H1 (cell line): ENCODE data around the gene ARHGAP15. TPM values are rescaled to one million over a fixed set of nuclear protein-coding genes. Genes with fewer than 3 reads are reported as not detected.

Experiments used
- CTCF ChIA-PET: fragments of 300-600 bp; sonication (Branson Sonifier 250); formaldehyde crosslinking; loops from one replicate; lab custom pipeline; 2021; ENCODE audit not compliant: partially characterized antibody; lab: Charles Lee
- POLR2A ChIA-PET: fragments of 300-600 bp; sonication (Branson Sonifier 250); formaldehyde crosslinking; loops from one replicate; lab custom pipeline; 2021; ENCODE audit warnings: inconsistent platforms; ENCODE audit not compliant: partially characterized antibody; lab: Charles Lee
- DNase-seq, 2 experiments: peaks; one replicate each; pipeline versions ENCODE4 v3.0.0 to v3.0.0-alpha.2; 2010 to 2022; ENCODE audit warnings: low spot score in 2 of 2, low read depth in 1 of 2, mixed read lengths in 1 of 2
- FAIRE-seq: peaks from 2 replicates; lab custom pipeline; 2011; peaks lifted over from hg19 to GRCh38; lab: Jason Lieb, UNC
- H2AFZ ChIP-seq: 2 replicates; pipeline ENCODE4 v1.8.1; 2012; ENCODE audit warnings: low read length, inconsistent platforms
- H2AK5ac ChIP-seq: 2 replicates; pipeline ENCODE4 v1.6.1; 2013; ENCODE audit warnings: low read depth, low read length
- H2BK120ac ChIP-seq: replicated peaks from 2 replicates; pipeline ENCODE3; 2013; ENCODE audit warnings: low read depth, low read length, inconsistent platforms
- H2BK12ac ChIP-seq: 2 replicates; pipeline ENCODE4 v1.6.1; 2013; ENCODE audit warnings: low read depth, low read length
- H2BK15ac ChIP-seq: 2 replicates; pipeline ENCODE4 v1.6.1; 2013; ENCODE audit warnings: low read length
- H2BK20ac ChIP-seq: 2 replicates; pipeline ENCODE4 v1.6.1; 2013; ENCODE audit warnings: low read length
- H2BK5ac ChIP-seq: 2 replicates; pipeline ENCODE4 v1.6.1; 2013; ENCODE audit warnings: low read depth, low read length
- H3K14ac ChIP-seq: 2 replicates; pipeline ENCODE4 v1.6.1; 2013; ENCODE audit warnings: inconsistent platforms; ENCODE audit not compliant: insufficient read length
- H3K18ac ChIP-seq: 2 replicates; pipeline ENCODE4 v1.6.1; 2013; ENCODE audit warnings: low read length; ENCODE audit errors: extremely low read depth
- H3K23ac ChIP-seq: 2 replicates; pipeline ENCODE4 v1.6.1; 2013; ENCODE audit warnings: inconsistent platforms; ENCODE audit not compliant: insufficient read length
- H3K23me2 ChIP-seq: 2 replicates; pipeline ENCODE4 v1.6.1; 2013; ENCODE audit warnings: low read depth, low read length
- H3K27ac ChIP-seq: 2 replicates; pipeline ENCODE4 v1.6.1; 2011; ENCODE audit warnings: low read depth, low read length, inconsistent platforms
- H3K27me3 ChIP-seq, 4 experiments: replicated peaks in 1 of 4; 1 replicate in 1 of 4; 2 replicates in 3 of 4; pipeline versions ENCODE4 v1.6.1 to v1.8.1; 2011 to 2013; ENCODE audit warnings: low read length in 3 of 4, mild to moderate bottlenecking in 3 of 4, inconsistent platforms in 2 of 4, mixed read lengths in 2 of 4, moderate library complexity in 1 of 4; ENCODE audit not compliant: control insufficient read depth in 3 of 4, insufficient read depth in 3 of 4; ENCODE audit errors: extremely low read depth in 1 of 4
- H3K36me3 ChIP-seq, 4 experiments: 2 replicates each; pipeline versions ENCODE4 v1.6.1 to v1.8.1; 2011 to 2013; ENCODE audit warnings: mild to moderate bottlenecking in 4 of 4, low read length in 3 of 4, moderate library complexity in 2 of 4, control low read depth in 1 of 4, inconsistent platforms in 1 of 4; ENCODE audit not compliant: insufficient read depth in 4 of 4, control insufficient read depth in 2 of 4
- H3K4ac ChIP-seq: replicated peaks from 2 replicates; pipeline ENCODE3; 2013; ENCODE audit warnings: low read length, low read depth, mixed read lengths, inconsistent platforms; ENCODE audit not compliant: insufficient read length
- H3K4me1 ChIP-seq, 4 experiments: replicated peaks in 1 of 4; 1 replicate in 1 of 4; 2 replicates in 3 of 4; pipeline versions ENCODE4 v1.6.1 to v1.8.1; 2011 to 2013; ENCODE audit warnings: low read length in 3 of 4, inconsistent platforms in 2 of 4, mixed read lengths in 1 of 4; ENCODE audit not compliant: insufficient read depth in 4 of 4, control insufficient read depth in 3 of 4
- H3K4me2 ChIP-seq, 2 experiments: 2 replicates each; pipeline versions ENCODE4 v1.6.1 to v1.8.1; 2011 to 2013; ENCODE audit warnings: low read depth in 2 of 2, low read length in 2 of 2, control low read depth in 1 of 2, inconsistent platforms in 1 of 2, mild to moderate bottlenecking in 1 of 2; ENCODE audit not compliant: insufficient read depth in 1 of 2
- H3K4me3 ChIP-seq, 4 experiments: fragments of 200-600, 300-600 bp in 1 of 4; sonication (generic), shearing (Covaris generic), sonication (Bioruptor Twin) in 1 of 4; 2 replicates each; pipeline versions ENCODE4 v1.5.1 to v1.8.1; 2011 to 2016; ENCODE audit warnings: low read length in 4 of 4, low read depth in 3 of 4, control low read depth in 2 of 4, inconsistent platforms in 2 of 4, mild to moderate bottlenecking in 2 of 4, mixed read lengths in 1 of 4, moderate library complexity in 1 of 4; ENCODE audit not compliant: insufficient read depth in 2 of 4; ENCODE audit errors: extremely low read depth in 1 of 4
- H3K56ac ChIP-seq: replicated peaks from 2 replicates; pipeline ENCODE3; 2013; ENCODE audit warnings: low read depth, mild to moderate bottlenecking, mixed read lengths, low read length, inconsistent platforms; ENCODE audit not compliant: insufficient read length
- H3K79me1 ChIP-seq: 2 replicates; pipeline ENCODE4 v1.6.1; 2013; ENCODE audit warnings: low read depth, low read length, control low read depth
- H3K79me2 ChIP-seq, 2 experiments: 2 replicates each; pipeline versions ENCODE4 v1.6.1 to v1.8.1; 2012 to 2013; ENCODE audit warnings: low read length in 2 of 2, mild to moderate bottlenecking in 2 of 2, inconsistent platforms in 1 of 2; ENCODE audit not compliant: insufficient read depth in 2 of 2, control insufficient read depth in 1 of 2
- H3K9ac ChIP-seq, 4 experiments: replicated peaks in 1 of 4; 1 replicate in 1 of 4; 2 replicates in 3 of 4; pipeline versions ENCODE4 v1.6.1 to v1.8.1; 2011 to 2013; ENCODE audit warnings: low read depth in 3 of 4, low read length in 3 of 4, control low read depth in 2 of 4, mild to moderate bottlenecking in 2 of 4, moderate library complexity in 2 of 4, inconsistent platforms in 1 of 4; ENCODE audit errors: extremely low read depth in 1 of 4
- H3K9me3 ChIP-seq, 2 experiments: 2 replicates each; pipeline versions ENCODE4 v1.6.1 to v1.8.1; 2012 to 2013; ENCODE audit warnings: mild to moderate bottlenecking in 2 of 2, moderate library complexity in 2 of 2, control low read depth in 1 of 2, inconsistent platforms in 1 of 2, low read depth in 1 of 2, low read length in 1 of 2, mixed read lengths in 1 of 2; ENCODE audit not compliant: insufficient read depth in 2 of 2
- H4K20me1 ChIP-seq, 2 experiments: replicated peaks in 1 of 2; 2 replicates each; pipeline versions ENCODE3 to v1.8.1; 2011 to 2013; ENCODE audit warnings: inconsistent platforms in 2 of 2, low read length in 2 of 2, mild to moderate bottlenecking in 1 of 2; ENCODE audit not compliant: insufficient read depth in 2 of 2, control insufficient read depth in 1 of 2
- H4K5ac ChIP-seq: 2 replicates; pipeline ENCODE4 v1.6.1; 2013; ENCODE audit warnings: low read length, low read depth, mixed read lengths, inconsistent platforms; ENCODE audit not compliant: insufficient read length
- H4K8ac ChIP-seq: 2 replicates; pipeline ENCODE4 v1.8.0; 2013; ENCODE audit warnings: mild to moderate bottlenecking, moderate library complexity, low read length, inconsistent platforms; ENCODE audit not compliant: insufficient read depth; ENCODE audit errors: extremely low read depth
- H4K91ac ChIP-seq: replicated peaks from 2 replicates; pipeline ENCODE3; 2013; ENCODE audit warnings: low read length, mixed read lengths, inconsistent platforms; ENCODE audit not compliant: insufficient read length
- EGR1 ChIP-seq: IDR thresholded peaks from 2 replicates; pipeline ENCODE4 v1.6.1; 2011; ENCODE audit warnings: low read depth, low read length, borderline replicate concordance
- RXRA ChIP-seq: IDR thresholded peaks from 2 replicates; pipeline ENCODE4 v1.6.1; 2011; ENCODE audit warnings: low read depth, mild to moderate bottlenecking, low read length, moderate library complexity; ENCODE audit not compliant: insufficient read depth
- SP4 ChIP-seq: IDR thresholded peaks from 2 replicates; pipeline ENCODE4 v1.6.1; 2012; ENCODE audit warnings: low read length, inconsistent platforms
- WGBS, 2 experiments: shearing (Covaris generic) in 1 of 2; methylation state at CpG; one replicate each; pipeline versions ENCODE4 v1.1.6 to v1.1.7; 2013 to 2015; ENCODE audit warnings: low lambda C conversion rate in 2 of 2, mixed read lengths in 2 of 2, inconsistent platforms in 1 of 2, low coverage in 1 of 2, missing lambda C conversion rate in 1 of 2; ENCODE audit not compliant: insufficient replicate concordance in 2 of 2, insufficient coverage in 1 of 2, insufficient read length in 1 of 2; ENCODE audit errors: extremely low coverage in 1 of 2, missing lambda C conversion rate in 1 of 2; 5-methylcytosine and 5-hydroxymethylcytosine counted together
- polyA plus RNA-seq, 7 experiments: library from polyadenylated mRNA; depleted of rRNA in 3 of 7; stranded (reverse) in 5 of 7; unstranded in 2 of 7; fragments of >200 nt in 5 of 7; fragments of 200-250 nt in 2 of 7; gene quantifications; 1 replicate in 5 of 7; 2 replicates in 1 of 7; 4 replicates in 1 of 7; pipeline versions ENCODE4 v1.2.1 to v1.2.3, GENCODE V29; 2011 to 2013; ENCODE audit warnings: missing spikeins in 2 of 7, mixed read lengths in 2 of 7
- total RNA-seq: library from RNA; stranded (reverse); fragmentation: NEBNext Ultra II Directional; extraction: Animal tissue kit (Norgen Biotek cat#: 25700); gene quantifications from 2 replicates; pipeline ENCODE4 v1.2.1, GENCODE V29; 2021

The ARHGAP15 gene
- total and polyA plus RNA-seq, 2 of the 8 experiments (the other 6 are each of a cell fraction or from before 2014, with no cell fraction given): not detected

GRCh38 chr2:143434445-143434844 lies 305.2 kb downstream of the ARHGAP15 start:
- Histone ChIP-seq H4K8ac (no peak overlapping the region), H2BK5ac (no peak overlapping the region)
- POLR2A ChIA-PET: no interaction called here
- TF ChIP-seq EGR1 (no peak), RXRA (no peak), SP4 (no peak)

More at GRCh38 chr2:143434445-143434844, 305.2 kb downstream of the ARHGAP15 start:
- no peak overlapping the region for H2AK5ac ChIP-seq
- no peaks in the 10 kb centered on the region for H3K27me3 ChIP-seq
- FAIRE-seq: no peak
- H2BK12ac ChIP-seq: no peak overlapping the region
- DNase-seq: no peak
- 89% methylated on average over 3 of the region's 3 CpGs; no CpG with 5 or more reads in 1 of the 2 experiments for WGBS, 2 experiments
- no peak overlapping the region for H3K23ac ChIP-seq
- no peak overlapping the region for H3K4me3 ChIP-seq
- no peaks in the 10 kb centered on the region for H3K36me3 ChIP-seq
- no peaks in the 10 kb centered on the region for H3K23me2 ChIP-seq
- no peak overlapping the region for H3K4me2 ChIP-seq
- H3K79me1 ChIP-seq: no peaks in the 10 kb centered on the region
- CTCF ChIA-PET: no interaction called here
- H3K9me3 ChIP-seq: no peaks in the 10 kb centered on the region
- H2BK15ac ChIP-seq: no peak overlapping the region
- H3K4ac ChIP-seq: no peak overlapping the region
- no peak overlapping the region for H3K18ac ChIP-seq
- no peak overlapping the region for H2AFZ ChIP-seq
- H4K5ac ChIP-seq: no peak overlapping the region
- no peak overlapping the region for H2BK20ac ChIP-seq
- no peak overlapping the region for H3K27ac ChIP-seq
- H3K14ac ChIP-seq: no peak overlapping the region
- no peaks in the 10 kb centered on the region for H3K4me1 ChIP-seq
- no peak overlapping the region for H3K56ac ChIP-seq
- no peaks in the 10 kb centered on the region for H4K20me1 ChIP-seq
- no peak overlapping the region for H4K91ac ChIP-seq
- no peak overlapping the region for H2BK120ac ChIP-seq
- H3K9ac ChIP-seq: no peak overlapping the region
- H3K79me2 ChIP-seq: no peaks in the 10 kb centered on the region
